HG03139 (cell line): ENCODE measurements around the gene CLUH.
"Not testable (repeated sequence)": the region's sequence is repeated elsewhere in the genome, so short reads cannot be mapped to it uniquely, and the experiment has no call there.

Experiments
- ATAC-seq: cut with Tn5 transposase; IDR thresholded peaks from one replicate; pipeline ENCODE4 v1.9.1; 2021; ENCODE audit not compliant: unreplicated experiment

The CLUH gene

GRCh38 chr17:2703606-2704005 lies 8.0 kb downstream of the CLUH start:
- no peak for ATAC-seq

- ATAC-seq, result no peak
Observed at GRCh38 chr17:2703181-2703580, 8.4 kb downstream of the CLUH start.

- no peak for ATAC-seq
Observed at GRCh38 chr17:2701996-2702741, 9.4 kb downstream of the CLUH start.

GRCh38 chr17:2701161-2701995 lies 10.2 kb downstream of the CLUH start:
- no peak for ATAC-seq

GRCh38 chr17:2700491-2701141 lies 10.9 kb downstream of the CLUH start:
- no peak for ATAC-seq

- ATAC-seq, result no peak
Observed at GRCh38 chr17:2700030-2700490, 11.5 kb downstream of the CLUH start.

GRCh38 chr17:2699216-2699805 lies 12.3 kb downstream of the CLUH start:
- not testable (repeated sequence) for ATAC-seq

GRCh38 chr17:2697611-2698162 lies 13.9 kb downstream of the CLUH start:
- no peak for ATAC-seq

GRCh38 chr17:2695961-2696760 lies 15.4 kb downstream of the CLUH start:
- ATAC-seq, result no peak

- ATAC-seq, result no peak
Observed at GRCh38 chr17:2695243-2695960, 16.2 kb downstream of the CLUH start.

- ATAC-seq, result no peak
Observed at GRCh38 chr17:2694381-2695242, 17.0 kb downstream of the CLUH start.

- ATAC-seq, result no peak
Observed at GRCh38 chr17:2693561-2694380, 17.8 kb downstream of the CLUH start.

- ATAC-seq, result no peak
Observed at GRCh38 chr17:2692781-2693135, 18.8 kb downstream of the CLUH start.

- ATAC-seq, result no peak
Observed at GRCh38 chr17:2691965-2692780, 19.4 kb downstream of the CLUH start.

- ATAC-seq, result no peak
Observed at GRCh38 chr17:2691069-2691871, 20.3 kb downstream of the CLUH start.
